PFSK-1 (cell line): Measurements from ENCODE around the gene POLR3G.

ENCODE experiments used
- FOXP2 ChIP-seq: optimal IDR thresholded peaks from 2 replicates; pipeline ENCODE3; 2011; ENCODE audit warnings: borderline replicate concordance, control low read depth, inconsistent platforms; ENCODE audit not compliant: insufficient read depth; ENCODE audit errors: extremely low read length, extremely low read depth
- POLR2AphosphoS5 ChIP-seq: IDR thresholded peaks from 2 replicates; pipeline ENCODE4 v1.6.1; 2012; ENCODE audit warnings: low read depth, mild to moderate bottlenecking, control low read depth, low read length, moderate library complexity
- SIN3A ChIP-seq: IDR thresholded peaks from 2 replicates; pipeline ENCODE4 v1.6.1; 2012; ENCODE audit warnings: mild to moderate bottlenecking, low read length, moderate library complexity, borderline replicate concordance; ENCODE audit not compliant: insufficient read depth
- TAF1 ChIP-seq: IDR thresholded peaks from 2 replicates; pipeline ENCODE4 v1.6.1; 2012; ENCODE audit warnings: low read length, control low read depth, borderline replicate concordance; ENCODE audit not compliant: insufficient read depth
- TF ChIP-seq, protein P1 (sequence below), 2 experiments: IDR thresholded peaks; 2 replicates each; pipeline versions ENCODE4 v1.6.1 to v1.8.0; 2011 to 2012; ENCODE audit warnings: low read depth in 2 of 2, low read length in 2 of 2, control low read depth in 1 of 2, inconsistent platforms in 1 of 2, mild to moderate bottlenecking in 1 of 2, moderate library complexity in 1 of 2; ENCODE audit not compliant: insufficient read depth in 1 of 2

POLR3G gene

DNA sequence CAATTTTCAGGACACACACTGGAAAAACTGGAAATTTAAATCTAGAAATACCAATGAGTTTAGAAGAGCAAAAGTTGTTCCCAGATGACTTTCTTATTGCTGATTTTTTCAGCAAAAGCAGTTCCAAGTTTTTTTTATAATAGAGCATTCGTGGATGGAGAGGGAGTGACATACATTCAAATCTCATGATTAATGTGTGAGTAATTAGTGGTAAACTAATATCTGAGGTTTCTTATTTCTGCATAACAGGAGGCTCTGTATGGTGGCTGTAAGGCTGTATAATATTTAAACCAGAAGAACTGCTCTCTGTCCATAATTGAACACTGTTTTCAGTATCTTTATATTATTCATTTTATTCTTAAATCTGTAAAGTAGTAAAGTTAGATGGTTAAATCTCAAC lies 28.9 kb downstream of the POLR3G start:
- no peak for TF ChIP-seq POLR2AphosphoS5
- TF ChIP-seq FOXP2: no peak
- TF ChIP-seq SIN3A: no peak
- no peak for TF ChIP-seq TAF1
- TF ChIP-seq, protein P1, sequence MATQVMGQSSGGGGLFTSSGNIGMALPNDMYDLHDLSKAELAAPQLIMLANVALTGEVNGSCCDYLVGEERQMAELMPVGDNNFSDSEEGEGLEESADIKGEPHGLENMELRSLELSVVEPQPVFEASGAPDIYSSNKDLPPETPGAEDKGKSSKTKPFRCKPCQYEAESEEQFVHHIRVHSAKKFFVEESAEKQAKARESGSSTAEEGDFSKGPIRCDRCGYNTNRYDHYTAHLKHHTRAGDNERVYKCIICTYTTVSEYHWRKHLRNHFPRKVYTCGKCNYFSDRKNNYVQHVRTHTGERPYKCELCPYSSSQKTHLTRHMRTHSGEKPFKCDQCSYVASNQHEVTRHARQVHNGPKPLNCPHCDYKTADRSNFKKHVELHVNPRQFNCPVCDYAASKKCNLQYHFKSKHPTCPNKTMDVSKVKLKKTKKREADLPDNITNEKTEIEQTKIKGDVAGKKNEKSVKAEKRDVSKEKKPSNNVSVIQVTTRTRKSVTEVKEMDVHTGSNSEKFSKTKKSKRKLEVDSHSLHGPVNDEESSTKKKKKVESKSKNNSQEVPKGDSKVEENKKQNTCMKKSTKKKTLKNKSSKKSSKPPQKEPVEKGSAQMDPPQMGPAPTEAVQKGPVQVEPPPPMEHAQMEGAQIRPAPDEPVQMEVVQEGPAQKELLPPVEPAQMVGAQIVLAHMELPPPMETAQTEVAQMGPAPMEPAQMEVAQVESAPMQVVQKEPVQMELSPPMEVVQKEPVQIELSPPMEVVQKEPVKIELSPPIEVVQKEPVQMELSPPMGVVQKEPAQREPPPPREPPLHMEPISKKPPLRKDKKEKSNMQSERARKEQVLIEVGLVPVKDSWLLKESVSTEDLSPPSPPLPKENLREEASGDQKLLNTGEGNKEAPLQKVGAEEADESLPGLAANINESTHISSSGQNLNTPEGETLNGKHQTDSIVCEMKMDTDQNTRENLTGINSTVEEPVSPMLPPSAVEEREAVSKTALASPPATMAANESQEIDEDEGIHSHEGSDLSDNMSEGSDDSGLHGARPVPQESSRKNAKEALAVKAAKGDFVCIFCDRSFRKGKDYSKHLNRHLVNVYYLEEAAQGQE (IDR thresholded peaks at IDR 0.05; ENCODE audit: insufficient read depth in 1 of 2, low read depth in 2 of 2, low read length in 2 of 2): no peak

DNA sequence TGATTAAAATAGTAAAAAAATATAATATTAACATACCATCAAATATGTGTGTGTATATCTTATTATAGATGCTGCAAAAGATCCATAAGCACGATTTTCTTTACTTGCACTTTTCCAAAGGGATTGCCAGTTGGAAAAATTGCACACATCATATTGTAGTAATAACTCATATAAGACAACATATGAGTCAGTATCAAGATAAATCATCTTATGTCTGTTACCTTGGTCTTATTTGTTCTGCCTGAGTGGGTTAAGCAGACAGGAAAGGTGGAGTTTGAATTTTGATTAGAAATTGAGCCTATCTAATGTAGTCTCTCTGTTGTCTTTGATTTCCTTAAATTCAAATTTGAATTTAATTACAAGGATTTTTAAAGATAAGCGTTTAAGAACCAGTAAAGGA lies 30.1 kb downstream of the POLR3G start:
- TF ChIP-seq FOXP2: no peak
- TF ChIP-seq, protein P1 (IDR thresholded peaks at IDR 0.05; ENCODE audit: insufficient read depth in 1 of 2, low read depth in 2 of 2, low read length in 2 of 2): no peak
- no peak for TF ChIP-seq TAF1

DNA sequence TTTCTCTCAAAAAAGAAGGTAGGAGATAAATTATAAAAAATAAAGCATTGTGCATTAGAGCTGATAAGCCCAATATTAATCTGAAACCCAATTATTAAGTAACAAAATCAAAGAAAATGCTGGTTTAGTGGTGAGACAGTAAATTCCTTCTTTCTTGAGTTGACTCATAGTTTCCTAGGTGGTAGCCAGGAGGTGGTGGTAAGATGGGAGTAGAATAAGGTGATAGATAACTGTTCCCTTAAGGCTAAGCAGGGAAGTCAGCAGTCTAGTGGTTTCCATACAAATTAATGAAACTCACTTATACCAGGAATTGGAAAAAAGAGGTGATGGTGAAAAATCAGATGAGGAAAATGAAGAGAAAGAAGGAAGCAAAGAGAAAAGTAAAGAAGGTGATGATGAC lies 31.6 kb downstream of the POLR3G start:
- TF ChIP-seq FOXP2 (no peak), TAF1 (no peak), SIN3A (no peak), POLR2AphosphoS5 (no peak)
- TF ChIP-seq, protein P1 (IDR thresholded peaks at IDR 0.05; ENCODE audit: insufficient read depth in 1 of 2, low read depth in 2 of 2, low read length in 2 of 2): no peak

DNA sequence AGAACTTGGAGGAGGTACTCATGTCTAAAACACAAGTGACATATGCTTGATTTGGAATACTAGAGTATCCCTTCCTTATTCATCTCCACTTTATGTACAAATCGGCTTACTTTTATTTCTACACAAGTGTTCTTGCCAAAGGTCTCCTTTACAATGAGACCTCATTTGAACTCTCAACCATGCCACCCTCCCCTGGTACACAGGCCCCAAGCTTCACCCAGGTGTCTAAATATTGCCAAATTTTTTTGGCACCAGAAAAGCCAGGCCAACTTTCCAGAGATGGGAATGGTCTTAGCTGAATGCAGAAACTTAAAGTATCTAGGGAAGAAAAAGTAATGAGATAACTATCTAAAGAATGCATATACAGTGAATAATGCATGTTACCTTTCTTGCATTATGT lies 35.8 kb downstream of the POLR3G start:
- no peak for TF ChIP-seq FOXP2
- no peak for TF ChIP-seq SIN3A
- TF ChIP-seq, protein P1 (IDR thresholded peaks at IDR 0.05; ENCODE audit: insufficient read depth in 1 of 2, low read depth in 2 of 2, low read length in 2 of 2): no peak
- TF ChIP-seq POLR2AphosphoS5: no peak
- no peak for TF ChIP-seq TAF1

DNA sequence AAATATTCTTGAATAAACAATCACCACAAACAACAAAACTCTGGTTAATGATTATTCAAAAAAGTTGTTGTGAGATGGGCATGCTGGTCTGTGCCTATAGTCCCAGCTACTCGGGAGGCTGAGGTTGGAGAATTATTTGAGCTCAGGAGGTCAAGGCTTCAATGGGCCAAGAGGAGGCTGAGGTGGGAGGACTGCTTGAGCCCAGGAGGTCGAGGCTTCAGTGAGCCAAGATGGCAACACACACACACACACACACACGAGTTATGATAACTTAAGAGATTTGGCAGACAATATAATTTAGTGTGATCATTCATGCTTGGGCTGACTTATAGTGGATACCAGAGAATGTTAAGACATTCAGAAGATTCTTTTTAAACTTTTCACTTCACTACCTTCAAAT lies 39.9 kb downstream of the POLR3G start:
- TF ChIP-seq POLR2AphosphoS5 (no peak), FOXP2 (no peak), TAF1 (no peak), SIN3A (no peak)
- TF ChIP-seq, protein P1 (IDR thresholded peaks at IDR 0.05; ENCODE audit: insufficient read depth in 1 of 2, low read depth in 2 of 2, low read length in 2 of 2): no peak
